Skeletal muscle tissue (tissue), 4 donors: ENCODE measurements around the gene LRCOL1. TPM values are rescaled to one million over a fixed set of nuclear protein-coding genes. Genes with fewer than 3 reads are reported as not detected.

ENCODE experiments used
- H3K27ac ChIP-seq: one replicate; pipeline ENCODE4 v1.7.0; 2013; ENCODE audit warnings: mild to moderate bottlenecking, low read depth, low read length, inconsistent platforms
- H3K27me3 ChIP-seq, 3 donors: one replicate each; pipeline ENCODE4 v1.7.0; 2013; ENCODE audit warnings: low read length in 3 of 3; ENCODE audit not compliant: control insufficient read depth in 3 of 3, insufficient read depth in 3 of 3
- H3K36me3 ChIP-seq, 3 donors: one replicate each; pipeline ENCODE4 v1.7.0; 2013; ENCODE audit warnings: low read length in 3 of 3; ENCODE audit not compliant: control insufficient read depth in 3 of 3, insufficient read depth in 3 of 3
- H3K4me1 ChIP-seq, 3 donors: one replicate each; pipeline ENCODE4 v1.7.0; 2013; ENCODE audit warnings: low read length in 3 of 3, mild to moderate bottlenecking in 3 of 3; ENCODE audit not compliant: control insufficient read depth in 3 of 3, insufficient read depth in 3 of 3
- H3K4me3 ChIP-seq, 3 donors: one replicate each; pipeline ENCODE4 v1.7.0; 2013; ENCODE audit warnings: low read length in 3 of 3
- H3K9ac ChIP-seq, 3 donors: one replicate each; pipeline ENCODE4 v1.7.0; 2013; ENCODE audit warnings: low read length in 3 of 3, mild to moderate bottlenecking in 3 of 3, moderate library complexity in 2 of 3, low read depth in 1 of 3
- H3K9me3 ChIP-seq, 3 donors: one replicate each; pipeline ENCODE4 v1.7.0; 2013; ENCODE audit warnings: low read length in 3 of 3; ENCODE audit not compliant: control insufficient read depth in 3 of 3
- total RNA-seq: library from RNA; depleted of rRNA; stranded (reverse); fragments of >200 nt; gene quantifications from one replicate; pipeline ENCODE4 v1.2.3, GENCODE V29; 2014
- donor health status: Osteomylitis.

Gene LRCOL1
- total RNA-seq, 1 donor from 2014 or later, result 1.0 TPM

DNA sequence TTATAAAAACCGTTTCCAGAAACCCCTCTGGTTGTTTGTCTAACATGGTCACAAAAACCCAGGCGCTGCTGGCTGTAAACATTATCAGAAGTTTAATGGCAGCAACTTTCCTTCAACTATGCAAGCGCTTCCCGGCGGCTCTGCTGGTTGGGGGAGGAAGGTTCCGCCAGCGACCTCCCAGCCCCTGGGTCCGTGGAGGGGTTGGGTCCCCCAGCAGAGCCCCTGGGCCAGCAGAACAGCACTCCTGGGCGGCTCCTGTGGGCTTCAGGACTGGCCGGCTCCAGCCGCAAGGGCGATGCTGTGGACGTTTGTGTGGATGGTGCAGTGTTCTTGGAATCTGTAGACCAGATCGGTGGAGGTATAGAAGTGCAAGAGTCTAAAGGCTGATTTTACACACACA, 26.0 kb downstream of the LRCOL1 start:
- no peak overlapping the region for H3K27ac ChIP-seq
- peaks cover 0 to 2% (median 0%) of the 10 kb centered on the region in 3 donors for H3K9me3 ChIP-seq
- no peak overlapping the region for H3K4me3 ChIP-seq
- no peak overlapping the region for H3K9ac ChIP-seq
- no peaks in the 10 kb centered on the region for H3K4me1 ChIP-seq
- peaks cover 0 to 6% (median 6%) of the 10 kb centered on the region in 3 donors for H3K27me3 ChIP-seq
- peaks cover 0 to 8% (median 5%) of the 10 kb centered on the region in 3 donors for H3K36me3 ChIP-seq

DNA sequence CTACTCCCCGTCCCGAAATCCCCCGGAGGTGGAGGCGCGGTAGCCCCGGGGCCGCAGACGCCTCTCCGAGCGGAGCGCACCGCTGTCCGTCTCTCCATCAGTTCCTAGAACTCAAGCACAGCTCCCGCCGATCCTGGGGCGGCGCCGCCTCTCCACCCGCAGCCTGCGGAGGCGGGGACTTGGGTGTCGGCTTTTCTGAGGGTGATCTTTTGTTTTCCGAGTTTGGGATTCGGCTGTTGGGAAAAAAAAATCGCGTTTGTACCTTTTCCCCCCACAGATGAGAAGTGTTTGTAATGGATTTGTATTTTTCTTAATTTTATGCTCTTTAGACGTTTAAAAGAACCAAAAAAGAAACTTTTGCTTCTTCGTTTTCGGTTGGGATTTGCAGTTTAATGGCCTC, 26.6 kb downstream of the LRCOL1 start:
- H3K4me3 ChIP-seq, result no peak overlapping the region
- H3K9me3 ChIP-seq, result no peaks in the 10 kb centered on the region
- peaks cover 0 to 10% (median 7%) of the 10 kb centered on the region in 3 donors for H3K36me3 ChIP-seq
- H3K9ac ChIP-seq, result no peak overlapping the region
- no peaks in the 10 kb centered on the region for H3K4me1 ChIP-seq
- H3K27me3 ChIP-seq, result peaks cover 0 to 6% (median 1%) of the 10 kb centered on the region in 3 donors
- H3K27ac ChIP-seq, result no peak overlapping the region

DNA sequence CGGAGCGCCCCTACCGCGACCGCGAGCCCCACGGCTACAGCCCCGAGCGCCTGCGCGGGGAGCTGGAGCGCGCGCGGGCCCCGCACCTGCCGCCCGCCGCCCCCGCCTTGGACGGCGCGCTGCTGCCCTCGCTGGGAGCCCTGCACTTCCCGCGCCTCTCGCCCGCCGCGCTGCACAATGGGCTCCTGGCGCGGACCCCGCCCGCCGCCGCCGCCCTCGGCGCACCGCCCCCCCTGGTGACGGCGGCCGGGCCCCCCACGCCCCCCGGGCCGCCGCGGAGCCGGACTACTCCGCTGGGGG, 27.0 kb downstream of the LRCOL1 start:
- peaks cover 2 to 13% (median 10%) of the 10 kb centered on the region in 3 donors for H3K36me3 ChIP-seq
- H3K9me3 ChIP-seq, result no peaks in the 10 kb centered on the region
- peaks cover 0 to 6% (median 0%) of the 10 kb centered on the region in 3 donors for H3K27me3 ChIP-seq
- H3K9ac ChIP-seq, result no peak overlapping the region
- H3K27ac ChIP-seq, result no peak overlapping the region
- H3K4me1 ChIP-seq, result no peaks in the 10 kb centered on the region
- no peak overlapping the region for H3K4me3 ChIP-seq

DNA sequence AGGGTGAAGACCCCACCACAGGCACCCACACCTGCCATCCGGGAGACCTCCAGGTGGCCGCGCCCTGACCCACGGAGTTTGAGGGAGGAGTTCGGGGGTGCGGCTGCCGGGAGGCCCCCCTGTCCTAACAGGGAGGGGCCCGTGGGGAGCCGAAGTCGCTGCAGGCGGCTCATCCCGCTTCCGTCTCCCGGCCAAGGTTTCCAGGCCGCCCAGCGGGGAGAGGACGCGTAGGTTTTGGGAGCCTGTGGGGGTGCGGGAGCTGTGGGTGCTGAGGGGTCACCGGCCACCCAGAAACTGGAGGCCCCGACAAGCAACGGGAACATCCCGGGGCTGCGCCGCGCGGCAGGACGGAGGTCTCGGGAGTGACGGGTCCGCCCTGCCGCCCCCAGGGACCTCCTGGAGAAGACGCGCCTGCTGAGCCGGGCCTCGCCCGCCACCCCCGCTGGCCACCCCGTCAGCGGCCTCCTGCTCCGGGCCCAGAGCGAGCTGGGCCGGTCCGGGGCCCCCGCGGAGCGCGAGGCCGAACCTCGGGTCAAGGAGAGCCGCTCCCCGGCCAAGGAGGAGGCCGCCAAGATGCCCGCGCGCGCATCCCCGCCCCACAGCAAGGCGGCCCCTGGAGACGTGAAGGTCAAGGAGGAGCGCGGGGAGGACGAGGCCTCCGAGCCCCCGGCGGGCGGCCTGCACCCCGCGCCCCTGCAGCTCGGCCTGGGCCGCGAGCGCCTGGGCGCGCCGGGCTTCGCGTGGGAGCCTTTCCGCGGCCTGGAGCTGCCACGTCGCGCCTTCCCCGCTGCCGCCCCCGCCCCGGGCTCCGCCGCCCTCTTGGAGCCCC, 27.6 kb downstream of the LRCOL1 start:
- peaks cover 0 to 6% (median 0%) of the 10 kb centered on the region in 3 donors for H3K27me3 ChIP-seq
- peaks cover 4 to 16% (median 15%) of the 10 kb centered on the region in 3 donors for H3K36me3 ChIP-seq
- H3K4me1 ChIP-seq, result no peaks in the 10 kb centered on the region
- H3K4me3 ChIP-seq, result peak overlapping the region in 1 of 3 donors; percentile 35
- H3K27ac ChIP-seq, result no peak overlapping the region
- H3K9me3 ChIP-seq, result no peaks in the 10 kb centered on the region
- H3K9ac ChIP-seq, result no peak overlapping the region

DNA sequence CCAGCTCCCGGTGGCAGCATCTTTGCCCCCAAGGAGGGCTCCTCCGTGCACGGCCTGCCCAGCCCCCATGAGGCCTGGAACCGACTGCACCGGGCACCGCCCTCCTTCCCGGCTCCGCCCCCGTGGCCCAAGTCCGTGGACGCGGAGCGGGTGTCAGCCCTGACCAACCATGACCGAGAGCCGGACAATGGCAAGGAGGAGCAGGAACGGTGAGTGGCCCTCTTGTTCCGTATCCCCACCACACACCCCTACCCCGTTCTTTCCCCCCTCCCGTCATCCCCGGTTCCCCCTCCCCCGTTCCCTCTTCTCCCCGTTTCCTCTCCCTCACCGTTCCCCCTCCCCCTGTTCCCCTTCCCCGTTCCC, 28.3 kb downstream of the LRCOL1 start:
- Histone ChIP-seq H3K27me3 (peaks cover 0 to 3% (median 0%) of the 10 kb centered on the region in 3 donors), H3K4me1 (no peaks in the 10 kb centered on the region), H3K27ac (no peak overlapping the region), H3K4me3 (no peak overlapping the region), H3K9ac (no peak overlapping the region), H3K36me3 (peaks cover 10 to 19% (median 17%) of the 10 kb centered on the region in 3 donors), H3K9me3 (no peaks in the 10 kb centered on the region)

DNA sequence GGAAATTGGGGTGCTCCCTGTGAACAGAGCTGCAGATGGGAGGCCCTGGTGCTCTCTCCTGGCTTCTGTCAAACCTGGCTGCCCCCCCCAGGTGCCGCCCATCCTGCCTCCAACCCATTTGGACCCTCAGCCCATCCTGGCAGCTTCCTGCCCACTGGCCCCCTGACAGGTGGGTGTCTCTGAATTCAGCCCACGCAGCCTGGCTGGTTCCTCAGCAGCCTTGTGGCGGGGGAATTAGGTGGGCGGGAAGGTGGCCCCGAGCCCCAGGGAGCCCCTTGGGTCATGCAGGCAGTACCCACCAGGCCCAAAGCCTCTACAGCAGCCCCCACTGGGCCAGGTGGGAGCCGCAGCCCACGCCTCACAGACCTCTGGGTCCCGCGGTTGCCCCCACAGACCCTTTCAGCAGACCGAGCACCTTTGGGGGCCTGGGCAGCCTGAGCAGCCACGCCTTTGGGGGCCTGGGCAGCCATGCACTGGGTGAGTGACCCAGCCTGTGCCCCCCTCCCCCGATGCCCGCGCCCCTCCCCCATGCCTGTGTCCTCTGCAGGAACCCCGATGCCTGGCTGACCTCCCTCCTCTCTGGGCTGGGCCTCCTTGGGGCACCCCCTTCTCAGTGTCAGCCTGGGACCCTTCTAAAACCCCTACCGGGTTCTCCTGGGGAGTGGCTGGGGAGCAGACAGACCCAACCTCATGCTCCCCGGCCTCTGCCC, 28.9 kb downstream of the LRCOL1 start:
- H3K9me3 ChIP-seq, result no peaks in the 10 kb centered on the region
- no peak overlapping the region for H3K9ac ChIP-seq
- peaks cover 0 to 3% (median 0%) of the 10 kb centered on the region in 3 donors for H3K27me3 ChIP-seq
- H3K4me3 ChIP-seq, result no peak overlapping the region
- peaks cover 15 to 24% (median 20%) of the 10 kb centered on the region in 3 donors for H3K36me3 ChIP-seq
- H3K27ac ChIP-seq, result no peak overlapping the region
- H3K4me1 ChIP-seq, result no peaks in the 10 kb centered on the region

DNA sequence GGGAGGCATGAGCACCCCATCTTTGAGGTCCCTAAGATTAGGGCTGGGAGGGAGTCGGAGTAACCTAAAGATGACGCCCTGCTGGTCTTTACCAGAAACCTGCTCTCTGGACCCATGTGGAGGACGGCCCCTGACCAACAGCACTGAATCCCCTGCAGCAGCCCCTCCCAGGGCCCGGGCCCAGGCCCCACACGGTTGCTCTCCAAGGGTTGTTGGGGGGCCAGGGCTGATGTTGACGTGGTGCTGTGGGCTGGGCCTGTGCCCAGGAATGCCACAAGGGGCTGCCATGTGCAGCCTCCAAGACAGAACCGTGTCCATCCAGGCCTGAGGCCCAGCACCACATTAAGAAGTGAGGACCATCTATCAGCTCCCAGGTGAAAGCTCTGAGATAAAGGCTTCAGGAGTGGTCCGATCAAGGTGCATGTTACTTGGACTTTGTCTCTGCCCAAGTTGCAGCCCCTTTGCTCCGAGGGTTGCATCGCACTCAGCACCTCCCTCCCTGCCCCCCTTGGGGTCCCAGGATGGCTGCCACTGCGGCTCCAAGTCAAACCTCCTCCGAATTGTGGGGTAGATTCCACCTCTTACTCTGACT, 29.6 kb downstream of the LRCOL1 start:
- no peaks in the 10 kb centered on the region for H3K4me1 ChIP-seq
- H3K27ac ChIP-seq, result no peak overlapping the region
- H3K36me3 ChIP-seq, result peaks cover 17 to 27% (median 22%) of the 10 kb centered on the region in 3 donors
- H3K27me3 ChIP-seq, result peaks cover 0 to 3% (median 0%) of the 10 kb centered on the region in 3 donors
- no peak overlapping the region for H3K4me3 ChIP-seq
- no peak overlapping the region for H3K9ac ChIP-seq
- no peaks in the 10 kb centered on the region for H3K9me3 ChIP-seq

DNA sequence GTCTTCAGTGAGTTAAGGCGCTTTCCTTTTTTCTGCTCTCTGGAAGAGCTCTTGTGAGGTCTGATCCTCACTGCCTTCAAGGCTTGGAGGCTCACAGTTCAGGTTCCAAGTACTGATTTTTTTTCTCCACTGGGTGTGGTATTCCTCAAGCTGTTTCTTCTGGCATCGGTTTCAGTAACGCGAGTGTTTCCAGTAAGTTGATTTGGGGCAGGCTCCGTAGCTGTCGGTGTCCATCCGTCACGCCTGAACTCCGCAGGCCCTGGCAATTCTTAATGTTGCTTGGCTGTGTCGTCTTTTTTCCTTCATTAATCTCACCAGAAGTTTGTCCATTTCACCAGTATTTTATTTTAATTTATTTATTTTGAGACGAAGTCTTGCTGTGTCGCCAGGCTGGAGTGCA, 30.6 kb downstream of the LRCOL1 start:
- no peaks in the 10 kb centered on the region for H3K4me1 ChIP-seq
- no peaks in the 10 kb centered on the region for H3K9me3 ChIP-seq
- H3K27me3 ChIP-seq, result no peaks in the 10 kb centered on the region
- H3K36me3 ChIP-seq, result peaks cover 21 to 35% (median 25%) of the 10 kb centered on the region in 3 donors
- no peak overlapping the region for H3K4me3 ChIP-seq
- H3K27ac ChIP-seq, result no peak overlapping the region
- H3K9ac ChIP-seq, result no peak overlapping the region

DNA sequence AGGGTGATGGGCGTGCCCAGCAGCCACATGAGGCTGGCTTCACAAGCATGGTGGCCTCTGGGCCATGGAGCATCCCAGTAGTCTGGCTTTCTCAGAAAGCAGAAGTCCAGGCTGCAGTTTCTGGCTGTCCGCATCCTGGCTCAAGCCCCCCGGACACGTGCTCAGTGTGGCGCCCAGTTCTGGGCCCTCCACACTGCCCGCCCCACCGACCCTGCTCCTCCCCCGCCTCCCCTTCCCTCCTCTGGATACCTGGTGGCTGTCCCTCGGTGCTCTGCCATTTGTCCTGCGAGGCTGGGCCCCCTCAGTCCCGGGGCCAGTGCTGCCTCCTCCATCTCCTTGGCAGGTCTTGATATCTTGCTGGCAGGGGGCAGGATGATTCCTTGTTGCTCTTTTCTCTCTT, 31.6 kb downstream of the LRCOL1 start:
- Histone ChIP-seq H3K4me3 (no peak overlapping the region), H3K36me3 (peaks cover 26 to 38% (median 32%) of the 10 kb centered on the region in 3 donors), H3K9ac (no peak overlapping the region), H3K27ac (no peak overlapping the region), H3K27me3 (no peaks in the 10 kb centered on the region), H3K4me1 (no peaks in the 10 kb centered on the region), H3K9me3 (no peaks in the 10 kb centered on the region)

DNA sequence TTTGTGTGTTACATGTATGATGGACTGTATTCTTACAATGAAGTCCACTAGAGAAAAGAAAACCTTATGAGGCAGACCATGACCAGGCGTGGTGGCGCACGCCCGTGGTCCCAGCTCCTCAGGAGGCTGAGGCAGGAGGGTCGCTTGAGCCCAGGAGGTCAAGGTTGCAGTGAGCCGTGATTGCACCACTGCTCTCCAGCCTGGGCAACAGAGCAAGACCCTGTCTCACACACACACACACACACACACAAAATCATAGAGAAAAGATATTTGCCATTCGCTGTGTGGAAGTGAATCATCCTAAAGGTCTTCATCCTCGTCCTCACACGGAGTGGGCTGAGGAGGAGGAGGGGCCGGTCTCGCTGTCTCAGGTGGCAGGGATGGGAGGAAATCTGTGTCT, 32.3 kb downstream of the LRCOL1 start:
- Histone ChIP-seq H3K4me3 (no peak overlapping the region), H3K27ac (no peak overlapping the region), H3K36me3 (peaks cover 26 to 38% (median 35%) of the 10 kb centered on the region in 3 donors), H3K9ac (no peak overlapping the region), H3K9me3 (no peaks in the 10 kb centered on the region), H3K4me1 (no peaks in the 10 kb centered on the region), H3K27me3 (no peaks in the 10 kb centered on the region)
